DOHH2 (cell line): ENCODE data around the gene SYNE4.

ENCODE experiments used
- CTCF ChIP-seq: fragments of 200-600 bp; sonication (generic); IDR thresholded peaks from one replicate; pipeline ENCODE4 v1.5.1; 2014; ENCODE audit warnings: antibody characterized with exemption, mild to moderate bottlenecking, low read depth, low read length; ENCODE audit not compliant: poor library complexity, severe bottlenecking
- EZH2phosphoT487 ChIP-seq: fragments of 200-600 bp; sonication (generic); IDR thresholded peaks from 2 replicates; pipeline ENCODE4 v1.6.1; 2017; ENCODE audit warnings: borderline replicate concordance, mild to moderate bottlenecking, antibody characterized with exemption, low read length, moderate library complexity, mixed read lengths

DNA sequence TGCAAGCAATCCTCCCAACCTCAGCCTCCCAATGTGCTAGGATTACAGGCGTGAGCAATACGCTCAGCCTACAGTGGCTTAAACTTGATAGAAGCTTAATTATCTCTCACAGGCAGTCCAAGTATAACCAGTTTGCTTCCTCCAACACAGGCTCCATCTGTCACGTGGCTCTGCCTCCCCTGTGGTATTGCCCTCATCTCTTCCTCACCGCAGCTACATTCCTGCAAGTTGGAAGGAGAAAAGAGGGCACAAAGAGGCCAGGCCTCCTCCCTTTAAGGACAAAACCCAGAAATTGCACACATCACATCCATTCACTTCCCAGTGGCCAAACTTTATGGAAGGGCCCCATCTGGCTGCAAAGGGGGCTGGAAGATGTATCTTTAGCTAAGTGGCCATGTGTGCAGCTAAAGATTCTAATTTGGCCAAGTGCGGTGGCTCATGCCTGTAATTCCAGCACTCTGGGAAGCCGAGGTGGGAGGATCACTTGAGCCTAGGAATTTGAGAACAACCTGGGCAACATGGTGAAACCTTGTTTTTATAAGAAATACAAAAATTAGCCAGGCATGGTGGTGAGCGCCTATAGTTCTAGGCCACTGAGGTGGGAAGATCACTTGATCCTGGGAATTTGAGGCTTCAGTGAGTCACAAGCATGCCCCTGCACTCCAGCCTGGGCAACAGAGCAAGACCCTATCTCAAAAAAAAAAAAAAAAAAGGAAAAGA is 16.7 kb downstream of the SYNE4 start:
- TF ChIP-seq CTCF (no peak), EZH2phosphoT487 (no peak)
